Measurements from ENCODE around the gene CPLANE2. TPM values are rescaled to one million over a fixed set of nuclear protein-coding genes. Genes with fewer than 3 reads are reported as not detected.

Gene CPLANE2
- total RNA-seq, 1 experiment from 2014 or later = 5.5 TPM

- TF ChIP-seq EZH2 (IDR thresholded peaks at IDR 0.05; ENCODE audit: borderline replicate concordance, low read depth, low read length, poor library complexity, severe bottlenecking) = no peak
- no peak for TF ChIP-seq CTCF (conservative IDR thresholded peaks at IDR 0.05; ENCODE audit: low read depth, low read length)
Observed at GRCh38 chr1:16199700-16200099, 37.3 kb downstream of the CPLANE2 start.

GRCh38 chr1:16199157-16199501, 37.9 kb downstream of the CPLANE2 start:
- CTCF ChIA-PET = interaction anchor here (0.6 kb wide), 1 partner anchor 14 kb away, joined by 5 read pairs; no protein-coding TSS in a partner anchor
- H3K27ac ChIP-seq (ENCODE audit: low read depth, low read length, poor library complexity, severe bottlenecking) = no peak overlapping the region
- TF ChIP-seq CTCF (conservative IDR thresholded peaks at IDR 0.05; ENCODE audit: low read depth, low read length) (no peak), EZH2 (IDR thresholded peaks at IDR 0.05; ENCODE audit: borderline replicate concordance, low read depth, low read length, poor library complexity, severe bottlenecking) (no peak)
- H3K36me3 ChIP-seq (ENCODE audit: insufficient read depth, low read length, poor library complexity, severe bottlenecking) = no peaks in the 10 kb centered on the region
- POLR2A ChIA-PET (ENCODE audit: low non-redundant PET) = interaction anchor here (0.6 kb wide), 2 partner anchors 18 to 164 kb away, joined by 3 to 7 read pairs; no protein-coding TSS in a partner anchor
- intact Hi-C loops (cut with micrococcal nuclease; ENCODE audit: unreplicated experiment) = no loop called here
- H3K4me3 ChIP-seq (ENCODE audit: low read depth, low read length, poor library complexity, severe bottlenecking) = no peak overlapping the region
- BruUV-seq (replicated peaks) = no TSS peak
- no peaks in the 10 kb centered on the region for H3K4me1 ChIP-seq (ENCODE audit: insufficient read depth, low read length, poor library complexity, severe bottlenecking)
- DNase-seq (ENCODE audit: low spot score) = no peak
- H3K27me3 ChIP-seq (replicated peaks; ENCODE audit: insufficient read depth, low read depth, low read length, poor library complexity) = no peaks in the 10 kb centered on the region
- no peaks in the 10 kb centered on the region for H3K9me3 ChIP-seq (ENCODE audit: low read depth, low read length, poor library complexity, severe bottlenecking)

More at GRCh38 chr1:16199700-16200099, 37.3 kb downstream of the CPLANE2 start:
- DNase-seq (ENCODE audit: low spot score) = no peak
- no peaks in the 10 kb centered on the region for H3K36me3 ChIP-seq (ENCODE audit: insufficient read depth, low read length, poor library complexity, severe bottlenecking)
- no peaks in the 10 kb centered on the region for H3K27me3 ChIP-seq (replicated peaks; ENCODE audit: insufficient read depth, low read depth, low read length, poor library complexity)
- POLR2A ChIA-PET (ENCODE audit: low non-redundant PET) = interaction anchor here (0.6 kb wide), 2 partner anchors 164 to 181 kb away, joined by 3 to 7 read pairs; no protein-coding TSS in a partner anchor
- BruUV-seq (replicated peaks) = no TSS peak
- no peak overlapping the region for H3K4me3 ChIP-seq (ENCODE audit: low read depth, low read length, poor library complexity, severe bottlenecking)
- CTCF ChIA-PET = interaction anchor here (0.6 to 1.2 kb wide), 2 partner anchors 15 to 120 kb away, joined by 3 to 5 read pairs; no protein-coding TSS in a partner anchor
- H3K9me3 ChIP-seq (ENCODE audit: low read depth, low read length, poor library complexity, severe bottlenecking) = no peaks in the 10 kb centered on the region
- no peak overlapping the region for H3K27ac ChIP-seq (ENCODE audit: low read depth, low read length, poor library complexity, severe bottlenecking)
- intact Hi-C loops (cut with micrococcal nuclease; ENCODE audit: unreplicated experiment) = loop anchor here (10.0 kb wide), 1 partner anchor 165 kb away; the partner anchor contains the start of gene SZRD1
- no peaks in the 10 kb centered on the region for H3K4me1 ChIP-seq (ENCODE audit: insufficient read depth, low read length, poor library complexity, severe bottlenecking)

- Histone ChIP-seq H3K4me1 (ENCODE audit: insufficient read depth, low read length, poor library complexity, severe bottlenecking) (no peaks in the 10 kb centered on the region), H3K4me3 (ENCODE audit: low read depth, low read length, poor library complexity, severe bottlenecking) (no peak overlapping the region), H3K9me3 (ENCODE audit: low read depth, low read length, poor library complexity, severe bottlenecking) (no peaks in the 10 kb centered on the region), H3K36me3 (ENCODE audit: insufficient read depth, low read length, poor library complexity, severe bottlenecking) (no peaks in the 10 kb centered on the region), H3K27me3 (replicated peaks; ENCODE audit: insufficient read depth, low read depth, low read length, poor library complexity) (no peaks in the 10 kb centered on the region), H3K27ac (ENCODE audit: low read depth, low read length, poor library complexity, severe bottlenecking) (no peak overlapping the region)
- no peak for DNase-seq (ENCODE audit: low spot score)
- intact Hi-C loops (cut with micrococcal nuclease; ENCODE audit: unreplicated experiment) = no loop called here
- POLR2A ChIA-PET (ENCODE audit: low non-redundant PET) = interaction anchor here (0.6 kb wide), 1 partner anchor 19 kb away, joined by 7 read pairs; no protein-coding TSS in a partner anchor
- TF ChIP-seq CTCF (conservative IDR thresholded peaks at IDR 0.05; ENCODE audit: low read depth, low read length) (no peak), EZH2 (IDR thresholded peaks at IDR 0.05; ENCODE audit: borderline replicate concordance, low read depth, low read length, poor library complexity, severe bottlenecking) (no peak)
- CTCF ChIA-PET = no interaction called here
- no TSS peak for BruUV-seq (replicated peaks)
Observed at GRCh38 chr1:16198444-16199156, 38.4 kb downstream of the CPLANE2 start.

Measured in A673 (cell line).